T-helper 9 cell (primary cell): ENCODE results near the gene THRB.
"Not testable (repeated sequence)": the region's sequence is repeated elsewhere in the genome, so short reads cannot be mapped to it uniquely, and the experiment has no call there.

ENCODE experiments used
- DNase-seq: peaks from one replicate; pipeline ENCODE4 v3.0.0-alpha.2; 2020

Gene THRB

DNA sequence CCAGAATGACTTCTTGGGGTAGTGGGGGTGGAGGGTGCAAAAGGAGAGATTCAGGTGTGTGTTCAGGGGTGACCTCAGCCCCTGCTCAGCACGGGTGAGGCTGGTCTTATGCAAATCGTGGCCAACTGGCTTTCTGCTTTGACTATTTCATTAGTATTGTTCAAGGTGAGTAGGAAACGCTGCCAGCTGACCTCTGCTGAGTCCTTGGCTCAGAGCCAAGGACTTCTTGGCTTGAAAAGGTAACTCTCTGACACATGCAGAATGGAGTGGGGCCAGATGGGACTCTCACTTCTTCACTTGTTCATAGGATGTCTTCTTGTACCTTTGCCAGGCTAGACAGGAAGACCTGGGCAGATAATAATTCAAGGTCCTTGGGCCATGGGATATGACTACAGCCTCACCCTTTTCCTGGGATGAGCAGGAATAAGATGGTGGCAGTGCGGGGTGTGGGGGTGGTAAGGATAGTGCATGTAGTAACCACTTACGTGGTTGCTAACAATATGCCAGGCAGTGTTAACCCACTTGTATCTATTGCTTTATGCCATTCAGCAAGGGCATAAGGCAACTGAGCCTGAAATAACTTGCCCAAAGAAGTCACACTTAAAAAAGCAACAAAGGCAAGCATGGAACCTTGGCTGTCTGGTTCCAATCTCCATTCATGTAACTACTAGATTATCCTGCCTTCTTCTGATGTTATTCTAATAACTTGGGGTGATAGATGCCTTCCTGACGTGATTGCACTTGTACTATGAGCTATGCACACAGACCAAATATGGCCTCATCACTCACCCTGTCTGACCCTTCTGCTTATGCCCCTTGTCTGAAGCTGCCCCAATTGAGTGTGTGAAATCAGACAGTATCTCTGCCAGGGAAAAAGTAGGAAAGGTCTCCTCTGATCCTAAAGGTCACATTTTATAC is 356.4 kb downstream of the THRB start:
- no peak for DNase-seq

DNA sequence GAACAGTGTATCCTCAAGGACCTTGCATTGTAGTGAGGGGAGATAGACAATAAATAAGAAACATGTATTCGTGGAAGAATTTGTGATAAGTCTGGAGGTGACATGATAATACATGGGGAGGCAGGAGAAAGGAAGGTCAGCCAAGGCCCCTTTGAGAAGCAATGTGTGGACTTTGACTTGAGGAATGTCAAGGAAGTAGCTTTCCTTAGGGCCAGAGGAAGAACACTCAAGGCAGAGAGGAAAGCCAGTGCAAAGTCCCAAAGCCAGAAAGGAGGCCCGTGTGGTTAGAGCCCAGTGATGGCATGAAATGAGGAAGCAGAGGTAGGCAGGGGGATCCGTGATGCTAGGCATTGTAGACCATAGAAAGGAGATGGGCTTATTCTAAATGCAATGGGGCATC is 357.3 kb downstream of the THRB start:
- DNase-seq, result no peak

DNA sequence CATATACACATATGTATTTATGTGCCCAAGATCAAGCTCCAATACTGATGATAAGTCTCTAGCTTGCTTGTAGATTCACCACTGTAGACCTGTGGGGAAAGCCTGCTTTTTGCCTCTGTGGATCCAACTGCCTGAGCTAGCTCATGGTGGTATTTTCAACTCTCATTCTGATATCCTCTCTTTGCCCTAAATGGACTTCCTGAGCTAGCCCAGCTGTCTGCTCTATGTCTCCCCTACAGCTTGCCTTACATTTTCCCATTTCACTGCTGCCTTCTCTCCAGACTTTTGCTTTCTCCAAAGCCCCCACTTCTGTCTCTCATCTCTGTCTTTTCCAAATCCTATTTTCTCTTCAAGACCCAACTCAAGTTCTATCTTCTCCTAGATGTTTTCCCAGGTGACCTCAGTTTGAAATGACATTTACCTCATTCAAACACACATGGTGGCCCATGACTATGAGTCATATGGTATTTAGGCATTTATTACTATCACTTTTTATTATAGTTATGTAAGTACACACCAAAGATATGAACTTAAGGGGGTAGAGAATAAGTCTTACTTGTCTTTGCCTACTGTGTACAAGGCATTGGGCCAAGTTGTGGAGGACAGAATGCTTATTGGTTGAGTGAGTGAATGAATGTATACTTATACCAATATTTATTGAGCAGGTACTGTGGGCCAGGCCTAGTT is 357.9 kb downstream of the THRB start:
- DNase-seq, result no peak

DNA sequence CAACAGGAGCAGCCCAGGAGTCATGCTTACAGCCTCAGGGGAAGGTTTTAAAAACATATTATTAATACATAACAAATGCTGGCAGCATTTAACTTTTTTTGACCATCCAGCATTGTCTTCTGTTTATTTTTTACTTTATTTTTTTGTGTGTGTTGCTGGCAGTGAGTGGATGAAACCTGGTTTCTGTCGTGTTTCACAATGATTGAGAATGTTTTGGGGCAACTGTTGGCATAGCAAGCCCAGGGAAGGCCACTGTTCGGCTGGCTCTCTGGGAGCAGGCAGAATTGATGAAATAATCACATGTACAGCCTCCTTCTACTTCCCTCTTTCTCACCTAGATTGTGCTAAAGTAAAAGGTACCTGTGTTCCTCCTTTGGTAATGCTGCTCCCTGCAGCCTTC is 359.4 kb downstream of the THRB start:
- DNase-seq, result no peak

DNA sequence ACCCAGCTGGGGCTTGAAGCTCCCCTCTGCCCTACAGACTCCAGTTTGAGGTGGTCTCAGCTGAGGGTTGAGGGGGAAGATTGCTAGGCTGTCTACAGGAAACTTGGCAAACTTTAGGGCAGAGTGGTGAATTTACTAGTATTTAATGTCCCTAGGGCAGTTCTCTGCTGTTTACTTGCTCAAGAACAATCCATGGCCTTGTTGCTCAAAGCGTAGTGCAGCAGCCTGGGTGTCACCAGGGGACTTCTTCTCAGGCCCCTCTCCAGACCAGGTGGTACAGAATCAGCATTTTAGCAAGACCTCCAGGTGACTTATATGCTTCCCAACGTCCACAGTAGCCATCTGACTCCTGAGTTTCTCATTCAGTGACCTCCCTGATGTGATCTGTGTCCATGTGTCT is 360.7 kb downstream of the THRB start:
- no peak for DNase-seq

DNA sequence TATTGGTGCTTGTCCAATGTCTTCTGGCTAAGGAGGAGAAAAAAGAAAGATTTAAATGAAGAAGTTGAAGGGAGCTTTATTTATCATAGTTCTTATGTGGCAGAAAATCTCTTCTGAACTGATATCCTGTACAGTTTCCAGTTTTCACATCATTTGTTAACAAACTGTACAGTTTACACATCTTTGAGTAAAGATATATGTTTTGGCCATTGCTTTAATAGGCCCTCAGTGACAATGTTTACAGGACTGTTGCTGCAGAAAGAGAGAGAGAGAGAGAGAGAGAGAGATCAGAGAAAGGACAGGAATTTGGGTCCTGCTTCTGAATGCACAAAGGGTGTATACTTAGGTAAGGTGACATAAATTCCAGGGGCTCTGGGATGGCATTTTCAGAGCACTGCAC is 361.2 kb downstream of the THRB start:
- DNase-seq, result no peak

DNA sequence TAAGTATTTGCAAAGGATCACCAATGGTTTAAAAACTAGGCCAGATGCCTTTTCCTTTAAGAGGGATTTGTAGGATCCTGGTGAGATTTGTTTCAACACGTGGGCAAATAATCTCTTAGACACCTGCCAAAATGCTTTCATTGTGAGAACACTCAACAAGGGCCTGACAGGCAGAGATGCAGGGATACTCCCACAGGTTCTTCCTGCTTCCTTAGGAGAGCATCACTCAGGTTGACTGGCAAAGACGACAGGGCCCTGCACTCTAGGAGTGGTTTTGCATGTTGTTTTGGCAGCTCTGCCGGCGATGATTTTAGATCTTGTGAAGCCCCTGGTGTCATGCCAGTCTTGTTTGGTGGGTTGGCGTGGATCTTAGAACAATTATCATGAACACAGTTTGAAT is 365.1 kb downstream of the THRB start:
- DNase-seq, result no peak

DNA sequence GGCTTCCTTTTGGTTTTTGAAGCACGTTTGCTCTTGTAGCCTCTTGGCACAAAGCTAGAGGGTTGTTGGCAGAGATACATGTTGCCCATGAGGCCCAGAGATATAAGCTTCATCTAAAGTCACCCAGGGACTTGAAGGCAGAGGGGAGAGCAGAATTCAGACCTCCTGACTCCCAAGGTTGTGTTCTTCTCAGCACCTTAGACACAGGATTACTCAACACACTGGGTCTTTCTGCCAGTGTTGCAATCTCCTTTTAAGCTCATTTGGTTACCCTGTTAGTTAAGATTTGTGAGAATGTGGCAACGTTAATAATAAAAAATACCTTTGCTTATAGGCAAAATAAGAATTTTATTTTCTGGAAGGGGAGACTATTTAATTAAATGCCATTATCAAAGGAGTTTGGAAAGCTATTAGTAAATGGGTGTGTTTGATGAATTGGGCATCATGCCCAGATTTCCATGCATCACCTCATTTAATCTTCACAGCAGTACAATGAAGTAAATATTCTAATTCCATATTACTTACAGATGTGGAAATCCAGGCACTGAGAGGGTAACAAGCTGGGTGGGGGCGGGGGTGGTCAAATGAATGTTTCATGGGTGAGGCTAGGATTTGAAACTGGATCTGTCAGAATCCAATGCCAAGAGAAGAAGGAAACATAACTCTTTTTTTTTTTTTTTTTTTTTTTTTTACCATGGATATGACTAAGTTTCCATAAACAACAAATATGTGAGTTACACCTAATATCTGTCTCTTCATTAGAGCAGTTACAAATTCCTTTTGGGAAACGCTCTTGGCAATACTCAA is 366.2 kb downstream of the THRB start:
- DNase-seq, result no peak

DNA sequence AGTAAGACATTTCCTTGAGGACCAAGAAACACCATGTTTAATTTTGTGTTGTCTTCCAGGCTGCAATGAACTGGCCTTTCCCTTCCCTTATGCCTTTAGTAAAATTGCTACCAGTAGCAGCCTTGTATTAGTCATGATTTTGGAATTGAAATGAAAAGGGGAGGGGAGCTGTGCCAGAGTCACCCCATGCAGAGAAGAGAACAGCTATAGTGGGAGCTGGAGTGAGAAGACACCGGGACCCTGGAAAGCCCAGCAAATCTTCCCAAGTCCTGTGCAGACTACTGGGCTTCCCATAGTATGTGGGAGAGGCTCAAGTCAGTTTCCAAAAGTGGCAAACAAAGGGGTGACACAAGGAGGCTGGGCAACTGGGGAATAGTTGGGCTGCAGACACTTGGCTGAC is 371.1 kb downstream of the THRB start:
- no peak for DNase-seq

DNA sequence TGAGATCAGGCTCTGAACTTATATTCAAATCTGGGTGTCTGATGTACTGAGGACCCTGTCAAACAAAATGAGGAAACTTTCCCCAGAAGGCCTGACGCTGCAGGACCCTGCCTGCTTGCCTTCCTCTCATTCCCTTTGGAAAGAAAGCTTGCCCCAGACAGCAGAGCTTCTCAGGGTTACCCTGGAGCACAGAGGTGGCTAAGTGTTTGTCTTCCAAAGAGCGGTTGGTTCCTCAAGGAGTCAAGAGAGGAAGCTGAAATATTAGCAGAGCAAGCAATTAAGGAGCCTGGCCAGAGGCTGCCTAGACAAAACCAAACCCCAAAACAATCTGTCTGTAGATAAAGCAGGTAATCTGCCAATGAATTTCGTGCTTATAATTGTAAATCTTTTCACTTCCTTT is 374.2 kb downstream of the THRB start:
- DNase-seq, result no peak

DNA sequence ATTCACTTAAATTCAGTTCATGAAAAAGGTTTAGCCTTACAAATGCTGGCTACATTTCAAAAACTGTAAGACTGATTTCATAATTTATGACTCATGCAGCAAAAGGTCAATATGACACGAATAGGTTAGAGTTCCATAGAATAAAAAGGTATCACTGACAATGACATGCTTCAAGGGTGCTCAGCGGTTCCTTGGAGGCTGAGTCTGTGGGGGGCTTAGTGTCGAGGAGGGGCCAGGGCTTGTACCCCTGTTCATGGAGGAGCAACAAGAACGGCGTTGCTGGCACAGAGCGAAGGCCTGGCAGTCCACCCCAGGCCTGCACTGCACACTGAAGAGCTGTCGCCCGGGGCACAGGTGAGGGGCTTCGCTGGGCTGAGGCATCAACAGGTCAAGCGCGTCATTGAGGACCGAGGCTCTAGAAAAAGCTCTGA is 375.3 kb downstream of the THRB start:
- no peak for DNase-seq

DNA sequence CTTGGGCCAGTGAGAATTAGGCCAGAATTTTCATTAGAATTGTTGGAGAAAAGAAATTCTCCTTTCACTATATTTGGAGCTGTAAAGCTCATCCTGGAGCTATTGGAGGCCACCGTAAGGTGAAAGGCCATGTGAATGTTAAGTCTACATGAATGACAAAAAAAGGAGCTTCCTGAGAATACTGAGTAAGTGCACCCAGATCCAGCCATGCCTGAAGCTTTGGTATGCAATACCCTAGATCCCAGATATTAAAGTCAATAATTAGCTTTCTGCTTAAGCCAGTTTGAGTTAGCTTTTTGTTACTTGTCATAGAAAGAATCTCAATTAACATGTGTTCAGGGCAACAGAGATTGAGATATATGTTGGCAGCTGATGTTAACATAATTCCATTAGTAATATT is 377.1 kb downstream of the THRB start:
- DNase-seq, result no peak

DNA sequence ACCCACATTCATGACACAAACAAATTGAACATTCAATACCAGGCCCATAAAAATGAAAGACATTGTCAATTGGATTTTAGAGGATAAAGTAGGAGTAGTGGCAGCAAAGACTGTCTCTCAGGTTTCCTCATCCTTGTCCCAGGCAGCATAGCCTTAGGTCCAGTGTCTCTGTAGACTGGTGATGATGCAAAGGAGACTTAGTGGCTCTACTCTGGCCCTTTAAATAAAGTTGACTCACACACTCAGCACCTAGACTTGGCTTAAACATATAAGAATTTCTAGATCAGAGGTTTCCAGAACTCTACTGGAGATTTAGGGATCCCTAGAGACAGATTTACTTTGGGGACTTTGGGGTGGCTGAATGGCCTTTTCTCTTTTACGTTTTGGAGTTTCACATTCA is 382.9 kb downstream of the THRB start:
- no peak for DNase-seq

DNA sequence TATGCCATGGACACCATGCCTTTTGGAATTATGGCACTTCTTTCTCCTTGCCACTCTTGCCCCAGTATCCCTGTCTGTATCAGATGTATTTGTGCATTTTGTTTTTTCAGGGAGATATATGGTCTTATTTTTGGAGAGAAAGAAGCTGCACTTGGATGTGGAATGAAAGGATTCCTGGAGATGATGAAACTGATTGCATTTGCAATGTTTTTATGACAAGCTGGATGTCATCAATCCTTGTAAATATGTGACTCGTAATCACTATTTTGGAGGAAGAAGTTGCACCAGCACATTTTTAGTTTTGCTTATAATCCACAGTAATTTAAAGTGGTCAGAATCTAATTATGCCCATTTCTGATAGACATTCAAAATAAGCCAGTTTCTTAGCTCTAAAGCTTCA is 384.6 kb downstream of the THRB start:
- DNase-seq, result no peak

DNA sequence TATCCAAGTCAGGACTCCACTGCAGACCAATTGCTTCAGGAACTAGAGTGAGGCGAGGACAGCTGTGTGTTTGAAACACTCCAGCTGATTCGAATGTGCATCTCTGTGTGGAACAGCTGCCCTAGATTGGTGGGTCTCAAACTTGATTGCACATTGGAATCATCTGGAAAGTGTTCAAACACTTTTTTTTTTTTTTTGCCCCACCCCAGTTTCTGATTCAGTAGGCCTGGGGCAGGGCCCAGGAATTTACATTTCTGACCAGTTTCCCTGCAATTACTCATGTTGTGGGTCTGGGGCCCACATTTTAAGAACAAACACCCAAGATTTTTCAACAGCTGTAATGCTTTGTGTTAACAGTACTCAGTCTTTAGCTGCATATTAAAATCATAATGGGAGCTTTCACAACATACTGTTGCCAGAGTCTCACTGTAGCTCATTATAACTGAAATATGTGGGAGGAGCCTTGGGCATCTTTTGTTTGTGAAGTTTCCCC is 392.9 kb downstream of the THRB start:
- no peak for DNase-seq

DNA sequence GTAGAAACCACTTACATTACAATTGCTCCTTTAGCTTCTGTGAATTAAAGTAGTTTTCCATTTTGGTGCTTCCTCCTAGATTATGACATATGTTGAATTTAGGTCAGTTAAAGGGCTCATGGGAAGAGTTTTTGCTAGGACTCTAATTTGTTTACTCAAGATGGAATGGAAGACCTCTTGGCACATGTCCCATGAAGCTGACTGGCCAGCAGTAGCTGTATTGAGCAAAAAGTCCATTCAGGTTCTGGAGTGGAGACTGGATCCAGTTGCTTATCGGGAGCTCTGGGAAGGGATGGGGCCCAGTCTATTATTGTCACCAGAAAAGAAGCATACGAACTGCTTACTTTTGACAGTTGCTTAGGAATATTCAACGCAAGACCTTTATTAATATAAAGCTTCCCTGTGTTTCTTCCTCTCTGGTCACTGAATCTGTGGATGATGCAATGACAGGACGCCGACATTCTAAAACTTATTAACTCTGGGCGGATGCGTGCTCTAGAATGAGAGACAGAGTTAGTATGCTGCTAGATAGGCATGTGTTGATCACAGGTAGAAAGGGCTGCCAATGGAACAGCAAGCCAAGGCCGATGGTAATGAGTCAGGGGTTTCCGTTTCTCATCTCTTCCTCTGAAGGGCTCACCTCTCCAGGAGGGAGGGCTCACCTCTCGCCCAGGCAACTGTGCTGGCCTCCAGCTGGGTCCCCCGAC is 393.8 kb downstream of the THRB start:
- no peak for DNase-seq

DNA sequence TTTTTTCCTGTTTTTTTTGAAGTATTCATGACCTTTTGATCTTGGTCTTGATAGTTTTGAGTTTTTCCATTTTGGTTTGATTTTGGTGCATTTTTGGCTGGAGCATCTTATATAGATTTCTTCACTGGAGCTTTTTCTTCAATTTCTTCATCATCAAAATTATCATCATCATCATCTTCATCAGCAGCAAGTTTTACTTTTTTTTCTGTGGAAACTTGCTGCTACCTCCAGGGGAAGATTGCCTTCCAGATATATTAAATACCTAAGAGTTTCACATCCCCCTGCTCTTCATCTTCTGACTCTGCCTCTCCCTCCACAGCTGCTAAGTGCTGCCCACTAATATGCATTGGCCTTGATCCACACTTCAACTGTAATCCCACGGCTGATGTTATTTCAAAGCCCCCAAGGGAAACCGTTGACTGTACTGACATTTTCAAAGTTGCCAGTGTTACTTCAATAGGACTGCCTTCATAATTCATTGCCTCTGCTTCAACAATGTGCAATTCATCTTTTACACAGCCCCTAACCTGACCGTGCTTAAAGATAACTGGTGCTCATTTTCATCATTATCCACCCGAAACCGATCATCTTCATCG is 397.9 kb downstream of the THRB start:
- DNase-seq, result no peak

DNA sequence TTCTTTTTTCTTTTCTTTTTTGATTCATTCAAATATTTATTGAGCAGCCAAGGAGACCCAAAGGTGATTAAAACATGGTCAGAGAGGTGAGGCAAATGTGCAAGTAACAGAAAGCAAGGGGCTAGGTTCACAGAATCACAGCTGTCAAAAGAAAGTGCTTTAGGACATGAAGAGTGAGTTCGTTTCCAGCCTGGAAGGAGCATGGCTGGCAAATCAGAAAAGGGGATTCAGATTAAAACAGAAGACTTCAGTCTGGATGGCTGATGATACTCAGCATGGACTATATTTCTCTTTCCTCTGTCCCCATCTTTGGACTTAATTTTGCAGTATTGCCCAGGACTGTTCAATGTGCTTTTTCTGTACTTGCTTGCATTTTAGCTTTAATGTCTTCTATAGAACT is 398.4 kb downstream of the THRB start:
- no peak for DNase-seq

DNA sequence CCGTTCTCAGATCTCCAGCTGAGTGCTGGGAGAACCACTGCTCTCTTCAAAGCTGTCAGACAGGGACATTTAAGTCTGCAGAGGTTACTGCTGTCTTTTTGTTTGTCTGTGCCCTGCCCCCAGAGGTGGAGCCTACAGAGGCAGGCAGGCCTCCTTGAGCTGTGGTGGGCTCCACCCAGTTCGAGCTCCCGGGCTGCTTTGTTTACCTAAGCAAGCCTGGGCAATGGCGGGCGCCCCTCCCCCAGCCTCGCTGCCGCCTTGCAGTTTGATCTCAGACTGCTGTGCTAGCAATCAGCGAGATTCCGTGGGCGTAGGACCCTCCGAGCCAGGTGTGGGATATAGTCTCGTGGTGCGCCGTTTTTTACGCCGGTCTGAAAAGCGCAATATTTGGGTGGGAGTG is 399.8 kb downstream of the THRB start:
- DNase-seq, result not testable (repeated sequence)

DNA sequence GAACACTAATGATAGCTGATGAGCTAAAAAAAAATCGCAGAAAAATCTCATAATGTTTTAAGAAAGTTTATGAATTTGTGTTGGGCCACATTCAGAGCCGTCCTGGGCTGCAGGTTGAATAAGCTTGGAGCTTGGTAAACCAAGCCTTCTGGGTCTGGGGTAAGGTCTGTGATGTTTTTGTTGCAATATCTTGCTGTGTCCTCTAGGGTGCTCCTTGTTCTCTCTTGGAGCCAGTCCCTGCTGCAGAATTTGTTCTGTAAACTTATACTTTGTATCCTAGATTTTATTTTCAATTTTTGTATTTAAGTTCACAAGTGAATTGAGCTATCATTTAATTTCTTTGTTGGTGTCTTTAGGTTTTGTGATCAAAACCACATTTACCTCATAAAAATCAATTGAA is 405.9 kb downstream of the THRB start:
- no peak for DNase-seq

DNA sequence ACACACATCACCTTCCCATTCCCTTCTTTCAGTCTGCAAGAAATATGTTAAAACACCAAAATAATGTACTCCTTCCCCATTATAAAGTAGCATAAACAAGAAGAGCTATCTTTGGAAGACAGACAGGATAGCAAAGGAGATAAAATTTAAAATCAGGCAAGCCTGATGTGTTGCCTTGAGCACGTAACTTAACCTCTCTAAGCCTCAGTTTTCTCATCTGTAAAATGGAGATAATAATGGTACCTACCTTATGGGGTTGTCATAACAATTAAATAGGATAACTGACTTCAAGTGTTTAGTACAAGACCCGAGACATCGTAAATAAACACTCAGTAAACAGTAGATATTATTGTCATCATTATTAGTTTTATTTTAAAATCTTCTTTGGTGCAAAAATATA is 407.2 kb downstream of the THRB start:
- DNase-seq, result no peak
